ENCODE results near the gene ELP4.

DNA sequence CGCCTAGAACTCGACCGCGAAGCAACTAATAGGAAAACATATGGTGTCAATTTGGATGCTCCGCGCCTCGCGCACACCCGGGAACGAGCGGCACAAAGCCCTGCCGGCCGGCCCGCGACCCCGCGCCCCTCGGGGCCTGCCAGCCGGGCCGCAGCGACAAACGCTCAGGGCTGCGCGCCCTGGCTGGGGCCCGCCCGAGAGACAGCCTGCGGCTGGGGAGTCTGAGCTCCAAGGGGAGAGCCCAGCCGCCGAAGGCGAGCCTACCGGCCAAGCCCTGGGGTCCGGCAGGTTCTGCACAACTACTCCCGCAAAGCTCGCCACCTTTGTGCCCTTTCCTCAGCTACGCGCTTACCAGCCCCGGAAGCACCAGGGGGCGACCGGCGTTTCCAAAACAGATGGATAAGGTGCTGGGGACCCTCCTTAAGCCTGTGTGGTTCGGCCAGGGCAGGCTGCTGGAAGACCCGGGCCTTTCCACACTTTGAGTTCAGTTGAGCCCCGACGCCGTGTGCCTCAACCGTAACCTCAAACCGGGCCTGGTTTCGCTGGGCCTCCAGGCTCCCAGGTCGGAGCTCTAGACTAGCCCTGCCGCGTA, 295.6 kb downstream of the ELP4 start:
- TF ChIP-seq POLR2A (IDR thresholded peaks at IDR 0.05; ENCODE audit: low read depth, low read length) (no peak), TAF1 (IDR thresholded peaks at IDR 0.05; ENCODE audit: low read depth, low read length) (no peak), POLR2AphosphoS5 (IDR thresholded peaks at IDR 0.05; ENCODE audit: low read depth, low read length) (no peak)
